Skeletal muscle satellite cell (primary cell): ENCODE measurements around the gene CSNK2B. TPM values are rescaled to one million over a fixed set of nuclear protein-coding genes. Genes with fewer than 3 reads are reported as not detected.
A peak's percentile ranks its signal among the peaks of the same experiment; 100 is the strongest.

Experiments
- H3K27me3 ChIP-seq: 2 replicates; pipeline ENCODE4 v1.7.0; 2013; ENCODE audit warnings: low read length; ENCODE audit not compliant: control insufficient read depth, insufficient read depth
- H3K36me3 ChIP-seq: 2 replicates; pipeline ENCODE4 v1.7.0; 2013; ENCODE audit warnings: mild to moderate bottlenecking, control low read depth, low read length; ENCODE audit not compliant: insufficient read depth
- H3K4me1 ChIP-seq: 2 replicates; pipeline ENCODE4 v1.7.0; 2013; ENCODE audit warnings: low read length; ENCODE audit not compliant: control insufficient read depth, insufficient read depth
- H3K4me2 ChIP-seq: 2 replicates; pipeline ENCODE4 v1.7.0; 2013; ENCODE audit warnings: mild to moderate bottlenecking, low read length
- H3K4me3 ChIP-seq: 2 replicates; pipeline ENCODE4 v1.7.0; 2013; ENCODE audit warnings: low read length
- H3K9ac ChIP-seq: 2 replicates; pipeline ENCODE4 v1.7.0; 2013; ENCODE audit warnings: mild to moderate bottlenecking, low read depth, low read length, moderate library complexity
- H3K9me3 ChIP-seq: replicated peaks from 2 replicates; pipeline ENCODE4 v1.7.0; 2013; ENCODE audit warnings: mild to moderate bottlenecking, control low read depth, low read length
- total RNA-seq: library from RNA; depleted of rRNA; stranded (reverse); fragments of >200 nt; gene quantifications from 2 replicates; pipeline ENCODE4 v1.2.3, GENCODE V29; 2012; rRNA removed

CSNK2B gene
- 194 and 262 TPM in 2 replicates for total RNA-seq

DNA sequence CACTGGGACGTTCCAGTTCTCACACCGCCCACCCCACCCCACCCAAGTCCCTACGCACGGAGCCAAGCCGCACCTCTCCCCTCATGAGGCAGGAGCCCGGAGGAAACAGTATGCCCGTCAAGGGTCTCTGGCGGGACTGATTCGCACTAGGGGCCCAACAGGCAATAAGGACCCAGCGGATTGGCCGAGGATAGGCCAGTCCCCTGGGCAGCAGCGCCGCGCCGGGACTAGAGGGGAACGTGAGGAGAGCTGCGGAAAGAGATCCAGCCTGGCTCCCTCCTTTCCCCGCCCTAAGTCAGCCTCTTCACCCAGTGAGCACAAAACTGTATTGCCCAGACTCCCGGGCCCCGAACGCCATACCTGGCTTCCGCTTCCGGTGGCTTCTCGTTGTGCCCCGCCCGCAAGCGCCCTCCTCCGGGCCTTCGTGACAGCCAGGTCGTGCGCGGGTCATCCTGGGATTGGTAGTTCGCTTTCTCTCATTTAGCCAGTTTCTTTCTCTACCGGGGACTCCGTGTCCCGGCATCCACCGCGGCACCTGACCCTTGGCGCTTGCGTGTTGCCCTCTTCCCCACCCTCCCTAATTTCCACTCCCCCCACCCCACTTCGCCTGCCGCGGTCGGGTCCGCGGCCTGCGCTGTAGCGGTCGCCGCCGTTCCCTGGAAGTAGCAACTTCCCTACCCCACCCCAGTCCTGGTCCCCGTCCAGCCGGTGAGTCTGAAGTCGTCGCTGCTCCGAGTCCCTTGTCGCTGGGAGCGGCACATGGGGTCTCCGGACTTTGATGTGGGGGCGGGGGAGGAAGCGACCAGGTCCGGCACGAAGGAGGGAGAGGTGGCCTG, at the start of gene CSNK2B:
CSNK2B (plus strand) TSS at position 580 of the 836 bp plus-strand sequence. CDS start 752 bp downstream, outside the sequence.
- H3K9me3 ChIP-seq: no peaks in the 10 kb centered on the region
- no peaks in the 10 kb centered on the region for H3K27me3 ChIP-seq
- H3K4me2 ChIP-seq: peak within 1 kb of the TSS; percentile 92
- peak within 1 kb of the TSS; percentile 97 for H3K4me3 ChIP-seq
- peak within 1 kb of the TSS; percentile 94 for H3K9ac ChIP-seq
- peaks cover 42% of the 10 kb centered on the region for H3K36me3 ChIP-seq
- peaks cover 26% of the 10 kb centered on the region for H3K4me1 ChIP-seq

GRCh38 chr6:31617010-31617409, 48.9 kb upstream of the CSNK2B start:
- no peak overlapping the region for H3K4me3 ChIP-seq
- H3K9ac ChIP-seq: no peak overlapping the region
- no peak overlapping the region for H3K4me2 ChIP-seq
- H3K36me3 ChIP-seq: peaks cover 5% of the 10 kb centered on the region
- peaks cover 4% of the 10 kb centered on the region for H3K4me1 ChIP-seq
- peaks cover 8% of the 10 kb centered on the region for H3K27me3 ChIP-seq
- H3K9me3 ChIP-seq: no peaks in the 10 kb centered on the region

DNA sequence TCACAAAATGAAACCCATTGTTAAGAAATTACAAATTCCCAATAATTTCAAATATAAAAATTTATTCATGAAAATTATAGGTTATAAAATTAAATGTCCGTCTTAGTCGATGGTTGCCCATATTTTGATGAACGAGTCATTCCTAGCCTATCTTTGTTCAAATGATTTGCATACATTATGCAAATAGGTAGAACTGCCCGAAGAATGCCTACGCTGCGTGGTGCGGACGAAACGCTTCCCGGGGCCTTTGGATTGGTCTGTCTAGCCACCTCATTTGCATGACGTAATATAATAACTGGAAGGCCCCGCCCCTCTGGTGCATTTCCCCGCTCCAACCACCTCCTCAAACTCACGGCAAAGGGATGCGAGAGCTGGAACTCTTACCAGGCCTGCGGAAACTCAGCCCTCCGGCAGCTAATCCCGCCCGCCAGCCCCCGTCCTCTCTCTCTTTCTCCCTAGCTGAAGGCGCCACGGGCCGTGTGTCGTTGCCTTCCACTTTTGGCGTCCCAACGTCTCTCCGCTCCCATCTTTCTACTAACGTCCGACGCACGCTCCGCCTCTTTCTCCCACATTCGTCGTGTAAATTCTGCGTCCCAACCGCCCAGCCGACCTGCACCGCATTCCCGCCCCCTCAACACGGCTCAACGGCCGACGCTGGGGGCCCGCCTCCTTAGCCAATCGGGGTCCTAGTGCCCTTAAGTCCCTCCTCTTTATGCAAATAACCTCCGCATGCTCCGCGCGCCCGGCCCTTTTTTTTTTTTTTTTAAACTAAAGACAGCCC, 45.9 kb upstream of the CSNK2B start:
- peak overlapping the region; percentile 91 for H3K9ac ChIP-seq
- peaks cover 2% of the 10 kb centered on the region for H3K27me3 ChIP-seq
- H3K4me1 ChIP-seq: peaks cover 15% of the 10 kb centered on the region
- peak overlapping the region; percentile 89 for H3K4me2 ChIP-seq
- no peaks in the 10 kb centered on the region for H3K9me3 ChIP-seq
- peak overlapping the region; percentile 88 for H3K4me3 ChIP-seq
- peaks cover 31% of the 10 kb centered on the region for H3K36me3 ChIP-seq

- H3K4me2 ChIP-seq: peak within 1 kb of the TSS; percentile 95
- peak within 1 kb of the TSS; percentile 100 for H3K9ac ChIP-seq
- H3K27me3 ChIP-seq: no peaks in the 10 kb centered on the region
- peaks cover 15% of the 10 kb centered on the region for H3K4me1 ChIP-seq
- peaks cover 38% of the 10 kb centered on the region for H3K36me3 ChIP-seq
- H3K9me3 ChIP-seq: no peaks in the 10 kb centered on the region
- H3K4me3 ChIP-seq: peak within 1 kb of the TSS; percentile 100
Observed at GRCh38 chr6:31620586-31621319, 45.1 kb upstream of the CSNK2B start, which contains the start of gene PRRC2A. TSS of gene PRRC2A (plus strand) at chr6:31620715. CDS start at chr6:31622790, 2,075 bp downstream.

GRCh38 chr6:31621320-31621939, 44.5 kb upstream of the CSNK2B start:
- peak overlapping the region; percentile 95 for H3K4me2 ChIP-seq

GRCh38 chr6:31621991-31622390, 43.9 kb upstream of the CSNK2B start:
- H3K9ac ChIP-seq: peak overlapping the region; percentile 100

More at GRCh38 chr6:31621320-31621939, 44.5 kb upstream of the CSNK2B start:
- peaks cover 15% of the 10 kb centered on the region for H3K4me1 ChIP-seq
- H3K36me3 ChIP-seq: peaks cover 45% of the 10 kb centered on the region
- peak overlapping the region; percentile 100 for H3K4me3 ChIP-seq
- H3K9me3 ChIP-seq: no peaks in the 10 kb centered on the region
- H3K9ac ChIP-seq: peak overlapping the region; percentile 100
- H3K27me3 ChIP-seq: no peaks in the 10 kb centered on the region

GRCh38 chr6:31622684-31623091, 43.2 kb upstream of the CSNK2B start:
- H3K9me3 ChIP-seq: no peaks in the 10 kb centered on the region
- H3K4me3 ChIP-seq: peak overlapping the region; percentile 100
- H3K9ac ChIP-seq: peak overlapping the region; percentile 100
- H3K27me3 ChIP-seq: no peaks in the 10 kb centered on the region
- H3K4me2 ChIP-seq: peak overlapping the region; percentile 95
- H3K36me3 ChIP-seq: peaks cover 58% of the 10 kb centered on the region
- H3K4me1 ChIP-seq: peaks cover 15% of the 10 kb centered on the region

More at GRCh38 chr6:31621991-31622390, 43.9 kb upstream of the CSNK2B start:
- no peaks in the 10 kb centered on the region for H3K9me3 ChIP-seq
- H3K4me3 ChIP-seq: peak overlapping the region; percentile 100
- peaks cover 51% of the 10 kb centered on the region for H3K36me3 ChIP-seq
- peak overlapping the region; percentile 95 for H3K4me2 ChIP-seq
- peaks cover 15% of the 10 kb centered on the region for H3K4me1 ChIP-seq
- H3K27me3 ChIP-seq: no peaks in the 10 kb centered on the region

DNA sequence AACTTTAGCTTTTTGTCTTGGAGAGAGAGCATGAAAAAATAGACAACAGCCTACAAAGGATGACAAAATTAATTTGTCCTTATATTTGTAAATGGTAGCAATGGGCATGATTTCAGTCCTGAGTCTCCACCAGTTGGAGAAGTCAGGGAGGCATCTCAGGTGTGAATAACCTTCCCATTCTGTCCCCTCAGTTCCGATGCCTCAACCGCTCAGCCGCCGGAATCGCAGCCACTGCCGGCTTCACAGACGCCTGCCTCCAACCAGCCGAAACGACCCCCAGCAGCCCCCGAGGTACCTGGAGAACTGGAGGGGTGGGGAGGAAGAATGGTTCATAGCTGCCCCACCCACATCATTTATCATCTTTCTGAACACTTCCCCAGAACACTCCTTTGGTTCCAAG, 41.8 kb upstream of the CSNK2B start:
- H3K9me3 ChIP-seq: no peaks in the 10 kb centered on the region
- no peaks in the 10 kb centered on the region for H3K27me3 ChIP-seq
- peaks cover 15% of the 10 kb centered on the region for H3K4me1 ChIP-seq
- H3K36me3 ChIP-seq: peaks cover 70% of the 10 kb centered on the region
- H3K4me3 ChIP-seq: no peak overlapping the region
- H3K4me2 ChIP-seq: no peak overlapping the region
- no peak overlapping the region for H3K9ac ChIP-seq

- Histone ChIP-seq H3K4me3 (no peak overlapping the region), H3K9ac (no peak overlapping the region), H3K36me3 (peaks cover 93% of the 10 kb centered on the region)
Observed at GRCh38 chr6:31626952-31627351, 38.9 kb upstream of the CSNK2B start.

DNA sequence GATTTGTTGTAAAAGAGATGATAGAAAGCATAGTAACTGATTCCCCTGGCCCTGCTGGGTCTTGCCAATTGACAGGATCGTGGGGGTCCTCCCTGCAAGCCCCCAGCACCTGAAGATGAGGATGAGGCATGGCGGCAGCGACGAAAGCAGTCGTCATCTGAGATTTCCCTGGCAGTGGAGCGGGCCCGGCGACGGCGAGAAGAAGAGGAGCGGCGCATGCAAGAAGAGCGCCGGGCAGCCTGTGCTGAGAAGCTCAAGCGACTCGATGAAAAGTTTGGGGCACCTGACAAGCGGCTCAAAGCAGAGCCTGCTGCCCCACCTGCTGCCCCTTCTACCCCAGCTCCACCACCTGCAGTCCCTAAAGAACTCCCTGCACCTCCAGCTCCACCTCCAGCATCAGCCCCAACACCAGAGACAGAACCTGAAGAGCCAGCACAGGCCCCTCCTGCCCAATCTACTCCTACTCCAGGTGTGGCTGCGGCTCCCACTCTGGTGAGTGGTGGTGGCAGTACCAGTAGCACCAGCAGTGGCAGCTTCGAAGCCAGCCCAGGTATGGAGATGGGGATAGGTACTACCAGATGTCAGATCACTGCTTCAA, 38.1 kb upstream of the CSNK2B start:
- Histone ChIP-seq H3K4me1 (peaks cover 3% of the 10 kb centered on the region), H3K36me3 (peaks cover 95% of the 10 kb centered on the region), H3K27me3 (no peaks in the 10 kb centered on the region), H3K4me2 (no peak overlapping the region), H3K4me3 (no peak overlapping the region), H3K9ac (no peak overlapping the region), H3K9me3 (no peaks in the 10 kb centered on the region)

More at GRCh38 chr6:31626952-31627351, 38.9 kb upstream of the CSNK2B start:
- peaks cover 12% of the 10 kb centered on the region for H3K4me1 ChIP-seq
- H3K27me3 ChIP-seq: no peaks in the 10 kb centered on the region
- H3K9me3 ChIP-seq: no peaks in the 10 kb centered on the region
- H3K4me2 ChIP-seq: no peak overlapping the region
